ENCODE measurements around the gene FRYL.
"Not testable (repeated sequence)": the region's sequence is repeated elsewhere in the genome, so short reads cannot be mapped to it uniquely, and the experiment has no call there.

The FRYL gene

GRCh38 chr4:48692897-48693296 lies 87.2 kb downstream of the FRYL start:
- no peak for DNase-seq (ENCODE audit: low read depth)
- H3K4me3 ChIP-seq (ENCODE audit: low read length) = no peak overlapping the region
- TF ChIP-seq CTCF (conservative IDR thresholded peaks at IDR 0.05; ENCODE audit: low read depth, low read length) = no peak

GRCh38 chr4:48692044-48692443 lies 88.0 kb downstream of the FRYL start:
- no peak for TF ChIP-seq CTCF (conservative IDR thresholded peaks at IDR 0.05; ENCODE audit: low read depth, low read length)
- DNase-seq (ENCODE audit: low read depth) = no peak
- H3K4me3 ChIP-seq (ENCODE audit: low read length) = no peak overlapping the region

GRCh38 chr4:48688953-48689352 lies 91.1 kb downstream of the FRYL start:
- no peak for TF ChIP-seq CTCF (conservative IDR thresholded peaks at IDR 0.05; ENCODE audit: low read depth, low read length)
- H3K4me3 ChIP-seq (ENCODE audit: low read length) = no peak overlapping the region
- no peak for DNase-seq (ENCODE audit: low read depth)

GRCh38 chr4:48687313-48688051 lies 92.6 kb downstream of the FRYL start:
- DNase-seq (ENCODE audit: low read depth) = no peak
- TF ChIP-seq CTCF (conservative IDR thresholded peaks at IDR 0.05; ENCODE audit: low read depth, low read length) = no peak
- H3K4me3 ChIP-seq (ENCODE audit: low read length) = no peak overlapping the region

GRCh38 chr4:48686369-48686768 lies 93.7 kb downstream of the FRYL start:
- no peak overlapping the region for H3K4me3 ChIP-seq (ENCODE audit: low read length)
- DNase-seq (ENCODE audit: low read depth) = no peak
- TF ChIP-seq CTCF (conservative IDR thresholded peaks at IDR 0.05; ENCODE audit: low read depth, low read length) = no peak

GRCh38 chr4:48683784-48684666 lies 96.1 kb downstream of the FRYL start:
- H3K4me3 ChIP-seq (ENCODE audit: low read length) = no peak overlapping the region
- no peak for DNase-seq (ENCODE audit: low read depth)
- no peak for TF ChIP-seq CTCF (conservative IDR thresholded peaks at IDR 0.05; ENCODE audit: low read depth, low read length)

- not testable (repeated sequence) for H3K4me3 ChIP-seq (ENCODE audit: low read length); DNase-seq (ENCODE audit: low read depth)
Observed at GRCh38 chr4:48682870-48683269, 97.2 kb downstream of the FRYL start.

All from retinal pigment epithelial cell (primary cell).